HG02852 (cell line): ENCODE data around the gene INHBC.
A peak's percentile ranks its signal among the peaks of the same experiment; 100 is the strongest.

Experiments
- ATAC-seq: cut with Tn5 transposase; IDR thresholded peaks from one replicate; pipeline ENCODE4 v1.9.1; 2021; ENCODE audit warnings: mild to moderate bottlenecking, moderate library complexity; ENCODE audit not compliant: unreplicated experiment

The INHBC gene

GRCh38 chr12:57465747-57466505, 31.3 kb downstream of the INHBC start:
- no peak for ATAC-seq

GRCh38 chr12:57467212-57467874, 32.8 kb downstream of the INHBC start:
- ATAC-seq: no peak

- no peak for ATAC-seq
Observed at GRCh38 chr12:57467915-57468314, 33.3 kb downstream of the INHBC start.

GRCh38 chr12:57469296-57470164, 34.9 kb downstream of the INHBC start:
- no peak for ATAC-seq

GRCh38 chr12:57470286-57470969, 35.8 kb downstream of the INHBC start:
- no peak for ATAC-seq

- ATAC-seq: no peak
Observed at GRCh38 chr12:57470970-57471656, 36.5 kb downstream of the INHBC start.

GRCh38 chr12:57471661-57472060, 37.1 kb downstream of the INHBC start:
- no peak for ATAC-seq

- no peak for ATAC-seq
Observed at GRCh38 chr12:57472391-57472790, 37.8 kb downstream of the INHBC start.

- ATAC-seq: no peak
Observed at GRCh38 chr12:57473392-57473791, 38.8 kb downstream of the INHBC start.

- no peak for ATAC-seq
Observed at GRCh38 chr12:57473886-57474285, 39.3 kb downstream of the INHBC start.

- ATAC-seq: no peak
Observed at GRCh38 chr12:57474430-57474829, 39.8 kb downstream of the INHBC start.

GRCh38 chr12:57474862-57475261, 40.3 kb downstream of the INHBC start:
- no peak for ATAC-seq

- ATAC-seq: no peak
Observed at GRCh38 chr12:57475271-57476161, 40.9 kb downstream of the INHBC start.

GRCh38 chr12:57476162-57476992, 41.8 kb downstream of the INHBC start:
- ATAC-seq: no peak

GRCh38 chr12:57476993-57477709, 42.6 kb downstream of the INHBC start:
- no peak for ATAC-seq

- ATAC-seq: peak; percentile 41
Observed at GRCh38 chr12:57477710-57478681, 43.4 kb downstream of the INHBC start.

GRCh38 chr12:57479043-57479375, 44.4 kb downstream of the INHBC start:
- ATAC-seq: no peak
